GM21423 (cell line): ENCODE data around the gene SMC5.
"Not testable (repeated sequence)": the region's sequence is repeated elsewhere in the genome, so short reads cannot be mapped to it uniquely, and the experiment has no call there.

Experiments
- ATAC-seq: cut with Tn5 transposase; IDR thresholded peaks from one replicate; pipeline ENCODE4 v1.9.1; 2021; ENCODE audit warnings: mild to moderate bottlenecking, moderate library complexity; ENCODE audit not compliant: unreplicated experiment

Gene SMC5

GRCh38 chr9:70262948-70263347 is 4.2 kb downstream of the SMC5 start:
- no peak for ATAC-seq

DNA sequence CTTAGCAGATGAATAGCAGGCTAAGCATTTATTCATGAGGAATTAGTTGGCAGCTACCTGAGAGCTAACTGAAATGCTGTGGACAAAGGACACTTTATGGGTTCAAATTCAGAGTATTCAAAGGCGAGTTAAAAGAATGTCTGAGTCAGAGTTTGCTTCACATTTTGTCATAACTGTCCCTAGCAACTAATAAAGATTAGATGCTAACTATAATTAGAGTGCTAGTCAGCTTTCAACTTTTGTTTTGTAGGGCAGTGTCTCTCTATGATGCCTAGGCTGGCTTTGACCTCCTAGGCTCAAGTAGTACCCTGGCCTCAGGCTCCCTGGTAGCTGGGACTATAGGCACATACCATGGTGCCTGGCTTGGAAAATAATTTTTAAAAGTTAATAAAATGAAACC is 4.6 kb downstream of the SMC5 start:
- no peak for ATAC-seq

- ATAC-seq = no peak
Measured at GRCh38 chr9:70278305-70278704, 19.5 kb downstream of the SMC5 start.

DNA sequence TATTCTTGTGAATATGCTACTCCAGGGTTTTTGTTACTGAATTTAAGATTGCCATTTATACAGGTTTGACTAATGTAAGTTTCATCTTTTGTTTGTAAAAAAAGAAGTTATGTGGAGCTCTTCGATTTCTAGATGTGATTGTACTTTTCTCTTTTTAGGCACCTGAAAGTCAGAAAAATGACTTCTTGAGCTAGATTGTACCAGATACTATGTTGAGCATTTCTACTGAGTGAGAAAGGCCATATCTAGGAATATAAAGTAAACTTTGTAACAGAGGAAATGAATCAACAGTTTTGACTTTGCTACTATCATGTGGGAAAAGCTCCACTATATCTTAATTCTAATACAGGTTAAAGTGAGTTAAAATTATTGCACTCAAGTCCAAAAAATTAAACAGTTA is 25.1 kb downstream of the SMC5 start:
- no peak for ATAC-seq

- ATAC-seq = no peak
Measured at GRCh38 chr9:70285246-70285645, 26.5 kb downstream of the SMC5 start.

GRCh38 chr9:70285981-70286598 is 27.3 kb downstream of the SMC5 start:
- no peak for ATAC-seq

GRCh38 chr9:70290626-70291025 is 31.8 kb downstream of the SMC5 start:
- no peak for ATAC-seq

DNA sequence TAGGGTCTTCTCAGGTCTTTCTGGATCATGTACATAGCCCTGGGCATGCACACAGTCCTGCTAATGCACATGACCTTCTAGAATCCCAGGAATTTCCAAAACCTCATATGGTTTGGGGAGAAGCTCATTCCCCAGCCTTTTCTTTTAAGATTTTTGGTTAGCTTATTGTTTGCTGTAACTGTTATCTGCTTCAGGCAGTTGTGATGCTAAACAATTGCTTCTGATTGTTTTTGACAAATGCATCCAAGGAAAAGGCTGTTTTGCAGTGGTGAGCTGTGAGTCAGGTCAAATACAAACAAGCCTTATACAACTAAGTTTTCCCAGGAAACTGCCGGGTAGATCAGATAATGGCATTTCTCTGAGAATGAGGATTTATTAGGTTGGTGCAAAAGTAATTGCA is 32.7 kb downstream of the SMC5 start:
- ATAC-seq = no peak

- no peak for ATAC-seq
Measured at GRCh38 chr9:70292253-70292652, 33.5 kb downstream of the SMC5 start.

DNA sequence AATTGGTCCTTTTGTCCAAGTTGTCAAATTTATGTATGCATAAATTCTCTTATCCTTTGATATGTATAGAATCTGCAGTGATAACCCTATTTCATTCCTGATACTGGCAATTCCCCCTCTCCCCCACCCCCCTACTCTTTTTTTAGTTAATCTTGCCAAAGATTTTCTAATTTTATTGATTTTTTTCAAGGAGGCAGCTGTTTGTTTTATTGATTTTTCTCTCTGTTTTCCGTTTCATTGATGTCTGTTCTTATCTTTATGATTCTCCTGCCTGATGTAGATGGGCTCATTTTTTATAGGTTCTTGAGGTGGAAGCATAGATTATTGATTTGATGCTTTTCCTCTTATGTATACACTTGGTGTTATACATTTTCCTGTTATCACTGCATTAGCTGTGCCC is 34.4 kb downstream of the SMC5 start:
- no peak for ATAC-seq

- no peak for ATAC-seq
Measured at GRCh38 chr9:70297141-70297540, 38.4 kb downstream of the SMC5 start.

GRCh38 chr9:70298245-70298771 is 39.5 kb downstream of the SMC5 start:
- no peak for ATAC-seq

GRCh38 chr9:70303268-70303667 is 44.5 kb downstream of the SMC5 start:
- ATAC-seq = no peak

GRCh38 chr9:70304810-70305209 is 46.0 kb downstream of the SMC5 start:
- no peak for ATAC-seq

DNA sequence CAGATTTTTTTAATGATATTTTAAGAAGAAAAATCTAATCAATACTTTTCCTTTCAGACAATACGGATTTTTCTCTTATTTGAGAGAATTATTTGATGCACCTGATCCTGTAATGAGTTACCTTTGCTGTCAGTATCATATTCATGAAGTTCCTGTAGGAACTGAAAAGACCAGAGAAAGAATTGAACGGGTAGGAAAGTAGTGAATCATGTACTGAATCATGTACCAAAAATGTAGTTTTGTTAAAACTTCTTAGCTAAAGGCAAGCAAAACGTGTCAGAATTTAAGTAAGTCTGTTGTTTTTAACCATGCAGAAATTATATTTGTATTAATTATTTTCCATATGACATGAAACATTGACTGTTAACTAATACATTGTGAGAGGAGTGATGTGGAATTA is 56.6 kb downstream of the SMC5 start:
- no peak for ATAC-seq

- ATAC-seq = no peak
Measured at GRCh38 chr9:70318002-70318401, 59.2 kb downstream of the SMC5 start.

DNA sequence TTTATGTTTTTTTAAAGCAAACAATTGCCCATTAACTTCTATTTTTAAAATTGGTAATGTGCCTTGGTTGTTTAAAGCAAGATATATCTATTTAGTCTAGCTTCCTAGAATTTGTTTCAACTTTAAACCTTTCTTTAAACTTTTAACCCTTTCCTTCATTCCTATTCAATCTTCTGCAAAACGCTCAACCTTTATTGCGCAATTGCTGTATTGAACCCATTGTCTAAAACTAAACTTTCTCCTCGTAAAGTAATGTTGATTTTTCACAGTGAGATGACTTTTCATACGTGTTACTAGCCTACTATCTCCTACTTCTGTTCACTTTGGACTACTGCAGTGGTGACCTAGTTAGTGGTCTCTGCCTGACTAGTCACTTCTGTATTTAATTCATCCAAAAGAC is 63.3 kb downstream of the SMC5 start:
- no peak for ATAC-seq

- no peak for ATAC-seq
Measured at GRCh38 chr9:70324963-70325362, 66.2 kb downstream of the SMC5 start.

- not testable (repeated sequence) for ATAC-seq
Measured at GRCh38 chr9:70328625-70329024, 69.8 kb downstream of the SMC5 start.

- no peak for ATAC-seq
Measured at GRCh38 chr9:70340572-70340971, 81.8 kb downstream of the SMC5 start.

GRCh38 chr9:70347046-70347445 is 88.3 kb downstream of the SMC5 start:
- no peak for ATAC-seq

DNA sequence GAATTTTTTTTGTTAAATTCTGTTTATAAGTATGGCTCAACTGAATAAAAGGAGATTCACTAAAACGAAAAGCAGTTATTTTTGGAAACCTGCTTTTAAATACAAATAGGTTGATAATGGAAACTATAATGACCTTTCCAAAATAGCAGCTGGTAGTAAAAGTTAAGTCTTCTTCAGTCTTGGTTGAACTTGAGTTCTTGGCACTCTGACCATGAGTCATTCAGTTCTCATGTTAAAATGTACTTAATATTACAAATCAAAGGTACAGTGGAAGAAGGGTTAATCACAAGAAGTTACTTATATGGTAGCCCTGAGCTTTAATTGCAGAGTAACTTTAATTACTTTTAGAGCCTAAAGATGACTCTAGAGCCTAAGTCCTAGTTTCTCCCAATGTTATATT is 93.6 kb downstream of the SMC5 start:
- no peak for ATAC-seq

- ATAC-seq = no peak
Measured at GRCh38 chr9:70352802-70353201, 94.0 kb downstream of the SMC5 start.
